ENCODE measurements around the gene TBX18.

TBX18 gene

GRCh38 chr6:84731401-84731800 lies 33.0 kb downstream of the TBX18 start:
- no peaks in the 10 kb centered on the region for H3K27me3 ChIP-seq (replicated peaks; ENCODE audit: control insufficient read depth, insufficient read depth, low read length, poor library complexity, severe bottlenecking)
- no peak overlapping the region for H3K27ac ChIP-seq (ENCODE audit: insufficient read depth, low read length, poor library complexity, severe bottlenecking)
- no peak overlapping the region for H3K4me3 ChIP-seq (ENCODE audit: insufficient read depth, low read depth, low read length, poor library complexity, severe bottlenecking)

GRCh38 chr6:84728602-84729001 lies 35.8 kb downstream of the TBX18 start:
- Histone ChIP-seq H3K27ac (ENCODE audit: insufficient read depth, low read length, poor library complexity, severe bottlenecking) (no peak overlapping the region), H3K4me1 (ENCODE audit: control insufficient read depth, insufficient read depth, low read length, poor library complexity, severe bottlenecking) (no peaks in the 10 kb centered on the region), H3K9me3 (ENCODE audit: control insufficient read depth, low read length) (no peaks in the 10 kb centered on the region), H3K27me3 (replicated peaks; ENCODE audit: control insufficient read depth, insufficient read depth, low read length, poor library complexity, severe bottlenecking) (no peaks in the 10 kb centered on the region), H3K36me3 (ENCODE audit: control insufficient read depth, insufficient read depth, low read length) (no peaks in the 10 kb centered on the region), H3K4me3 (ENCODE audit: insufficient read depth, low read depth, low read length, poor library complexity, severe bottlenecking) (no peak overlapping the region)
- no peak for DNase-seq

More at GRCh38 chr6:84731401-84731800, 33.0 kb downstream of the TBX18 start:
- no peaks in the 10 kb centered on the region for H3K9me3 ChIP-seq (ENCODE audit: control insufficient read depth, low read length)
- H3K4me1 ChIP-seq (ENCODE audit: control insufficient read depth, insufficient read depth, low read length, poor library complexity, severe bottlenecking), result no peaks in the 10 kb centered on the region
- H3K36me3 ChIP-seq (ENCODE audit: control insufficient read depth, insufficient read depth, low read length), result no peaks in the 10 kb centered on the region
- no peak for DNase-seq

GRCh38 chr6:84719152-84719551 lies 45.2 kb downstream of the TBX18 start:
- no peak for DNase-seq
- H3K36me3 ChIP-seq (ENCODE audit: control insufficient read depth, insufficient read depth, low read length), result no peaks in the 10 kb centered on the region
- no peaks in the 10 kb centered on the region for H3K4me1 ChIP-seq (ENCODE audit: control insufficient read depth, insufficient read depth, low read length, poor library complexity, severe bottlenecking)
- H3K9me3 ChIP-seq (ENCODE audit: control insufficient read depth, low read length), result no peaks in the 10 kb centered on the region
- H3K27ac ChIP-seq (ENCODE audit: insufficient read depth, low read length, poor library complexity, severe bottlenecking), result no peak overlapping the region
- no peaks in the 10 kb centered on the region for H3K27me3 ChIP-seq (replicated peaks; ENCODE audit: control insufficient read depth, insufficient read depth, low read length, poor library complexity, severe bottlenecking)
- no peak overlapping the region for H3K4me3 ChIP-seq (ENCODE audit: insufficient read depth, low read depth, low read length, poor library complexity, severe bottlenecking)

- no peak for DNase-seq
- H3K9me3 ChIP-seq (ENCODE audit: control insufficient read depth, low read length), result no peaks in the 10 kb centered on the region
These were observed 46.1 kb downstream of the TBX18 start for GRCh38 chr6:84718038-84718955.

GRCh38 chr6:84709121-84709520 lies 55.3 kb downstream of the TBX18 start:
- no peaks in the 10 kb centered on the region for H3K27me3 ChIP-seq (replicated peaks; ENCODE audit: control insufficient read depth, insufficient read depth, low read length, poor library complexity, severe bottlenecking)
- DNase-seq, result no peak
- H3K9me3 ChIP-seq (ENCODE audit: control insufficient read depth, low read length), result no peaks in the 10 kb centered on the region
- no peaks in the 10 kb centered on the region for H3K36me3 ChIP-seq (ENCODE audit: control insufficient read depth, insufficient read depth, low read length)
- no peak overlapping the region for H3K4me3 ChIP-seq (ENCODE audit: insufficient read depth, low read depth, low read length, poor library complexity, severe bottlenecking)
- no peak overlapping the region for H3K27ac ChIP-seq (ENCODE audit: insufficient read depth, low read length, poor library complexity, severe bottlenecking)
- H3K4me1 ChIP-seq (ENCODE audit: control insufficient read depth, insufficient read depth, low read length, poor library complexity, severe bottlenecking), result no peaks in the 10 kb centered on the region

More at GRCh38 chr6:84718038-84718955, 46.1 kb downstream of the TBX18 start:
- no peaks in the 10 kb centered on the region for H3K36me3 ChIP-seq (ENCODE audit: control insufficient read depth, insufficient read depth, low read length)
- H3K27me3 ChIP-seq (replicated peaks; ENCODE audit: control insufficient read depth, insufficient read depth, low read length, poor library complexity, severe bottlenecking), result no peaks in the 10 kb centered on the region
- H3K4me3 ChIP-seq (ENCODE audit: insufficient read depth, low read depth, low read length, poor library complexity, severe bottlenecking), result no peak overlapping the region
- no peaks in the 10 kb centered on the region for H3K4me1 ChIP-seq (ENCODE audit: control insufficient read depth, insufficient read depth, low read length, poor library complexity, severe bottlenecking)
- no peak overlapping the region for H3K27ac ChIP-seq (ENCODE audit: insufficient read depth, low read length, poor library complexity, severe bottlenecking)

- Histone ChIP-seq H3K27ac (ENCODE audit: insufficient read depth, low read length, poor library complexity, severe bottlenecking) (no peak overlapping the region), H3K4me1 (ENCODE audit: control insufficient read depth, insufficient read depth, low read length, poor library complexity, severe bottlenecking) (no peaks in the 10 kb centered on the region), H3K4me3 (ENCODE audit: insufficient read depth, low read depth, low read length, poor library complexity, severe bottlenecking) (no peak overlapping the region), H3K36me3 (ENCODE audit: control insufficient read depth, insufficient read depth, low read length) (no peaks in the 10 kb centered on the region), H3K27me3 (replicated peaks; ENCODE audit: control insufficient read depth, insufficient read depth, low read length, poor library complexity, severe bottlenecking) (no peaks in the 10 kb centered on the region), H3K9me3 (ENCODE audit: control insufficient read depth, low read length) (no peaks in the 10 kb centered on the region)
- no peak for DNase-seq
These were observed 57.2 kb downstream of the TBX18 start for GRCh38 chr6:84707171-84707570.

GRCh38 chr6:84696166-84696565 lies 68.2 kb downstream of the TBX18 start:
- H3K4me1 ChIP-seq (ENCODE audit: control insufficient read depth, insufficient read depth, low read length, poor library complexity, severe bottlenecking), result no peaks in the 10 kb centered on the region

GRCh38 chr6:84691978-84692623 lies 72.3 kb downstream of the TBX18 start:
- Histone ChIP-seq H3K9me3 (ENCODE audit: control insufficient read depth, low read length) (no peaks in the 10 kb centered on the region), H3K36me3 (ENCODE audit: control insufficient read depth, insufficient read depth, low read length) (no peaks in the 10 kb centered on the region), H3K4me1 (ENCODE audit: control insufficient read depth, insufficient read depth, low read length, poor library complexity, severe bottlenecking) (no peaks in the 10 kb centered on the region), H3K4me3 (ENCODE audit: insufficient read depth, low read depth, low read length, poor library complexity, severe bottlenecking) (no peak overlapping the region), H3K27me3 (replicated peaks; ENCODE audit: control insufficient read depth, insufficient read depth, low read length, poor library complexity, severe bottlenecking) (no peaks in the 10 kb centered on the region), H3K27ac (ENCODE audit: insufficient read depth, low read length, poor library complexity, severe bottlenecking) (no peak overlapping the region)
- no peak for DNase-seq

More at GRCh38 chr6:84696166-84696565, 68.2 kb downstream of the TBX18 start:
- H3K4me3 ChIP-seq (ENCODE audit: insufficient read depth, low read depth, low read length, poor library complexity, severe bottlenecking), result no peak overlapping the region
- H3K9me3 ChIP-seq (ENCODE audit: control insufficient read depth, low read length), result no peaks in the 10 kb centered on the region
- DNase-seq, result no peak
- no peak overlapping the region for H3K27ac ChIP-seq (ENCODE audit: insufficient read depth, low read length, poor library complexity, severe bottlenecking)
- no peaks in the 10 kb centered on the region for H3K36me3 ChIP-seq (ENCODE audit: control insufficient read depth, insufficient read depth, low read length)
- H3K27me3 ChIP-seq (replicated peaks; ENCODE audit: control insufficient read depth, insufficient read depth, low read length, poor library complexity, severe bottlenecking), result no peaks in the 10 kb centered on the region

- Histone ChIP-seq H3K4me1 (ENCODE audit: control insufficient read depth, insufficient read depth, low read length, poor library complexity, severe bottlenecking) (no peaks in the 10 kb centered on the region), H3K36me3 (ENCODE audit: control insufficient read depth, insufficient read depth, low read length) (no peaks in the 10 kb centered on the region), H3K27me3 (replicated peaks; ENCODE audit: control insufficient read depth, insufficient read depth, low read length, poor library complexity, severe bottlenecking) (no peaks in the 10 kb centered on the region), H3K9me3 (ENCODE audit: control insufficient read depth, low read length) (no peaks in the 10 kb centered on the region), H3K27ac (ENCODE audit: insufficient read depth, low read length, poor library complexity, severe bottlenecking) (no peak overlapping the region), H3K4me3 (ENCODE audit: insufficient read depth, low read depth, low read length, poor library complexity, severe bottlenecking) (no peak overlapping the region)
- DNase-seq, result no peak
These were observed 76.1 kb downstream of the TBX18 start for GRCh38 chr6:84688141-84688873.

All from effector memory CD4-positive, alpha-beta T cell (primary cell).